Central memory CD8-positive, alpha-beta T cell (primary cell): ENCODE data around the gene STAB2.

Source experiments
- ATAC-seq: fragments of 150-1000 bp; cut with Tn5 transposase; replicated peaks from 2 replicates; pipeline ENCODE4 v1.10.0; 2022; ENCODE audit warnings: mild to moderate bottlenecking, moderate FRiP score, moderate number of reproducible peaks; ENCODE audit not compliant: poor library complexity, severe bottlenecking; ENCODE audit errors: extremely low read depth
- DNase-seq, 2 donors: peaks; one replicate each; pipeline ENCODE4 v3.0.0; 2021; ENCODE audit warnings: low spot score in 2 of 2
- H3K27ac Mint-ChIP-seq: one replicate; pipeline ENCODE4 v1.8.0; 2022; ENCODE audit warnings: low read depth, mild to moderate bottlenecking, moderate library complexity, mixed read lengths
- H3K27me3 Mint-ChIP-seq: one replicate; pipeline ENCODE4 v1.8.0; 2022; ENCODE audit warnings: mixed read lengths
- H3K36me3 Mint-ChIP-seq: one replicate; pipeline ENCODE4 v1.8.0; 2022; ENCODE audit warnings: mild to moderate bottlenecking, moderate library complexity, mixed read lengths; ENCODE audit not compliant: insufficient read depth
- H3K4me1 Mint-ChIP-seq: one replicate; pipeline ENCODE4 v1.8.0; 2022; ENCODE audit warnings: mixed read lengths
- H3K4me3 Mint-ChIP-seq: one replicate; pipeline ENCODE4 v1.8.0; 2022; ENCODE audit warnings: mild to moderate bottlenecking, moderate library complexity, mixed read lengths
- H3K9me3 Mint-ChIP-seq: one replicate; pipeline ENCODE4 v1.8.0; 2022; ENCODE audit warnings: mixed read lengths

The STAB2 gene

DNA sequence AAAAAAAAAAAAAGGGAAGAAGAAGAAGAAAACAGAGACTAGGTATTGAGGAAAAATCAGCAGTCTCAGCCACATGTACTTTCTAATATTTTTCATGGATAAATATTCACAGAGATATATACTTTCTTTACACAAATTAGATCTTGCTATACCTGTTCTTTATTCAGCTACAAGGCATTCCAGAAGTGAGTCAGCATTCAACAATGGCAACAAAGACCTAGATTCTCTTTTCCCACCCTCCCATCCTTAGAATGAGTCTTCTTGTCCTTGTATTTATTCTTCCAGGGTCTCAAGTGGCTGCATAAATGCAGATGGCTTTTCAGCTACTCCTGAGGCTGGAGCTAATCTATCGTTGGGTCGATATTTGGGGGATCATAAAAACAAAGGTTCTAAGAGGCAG, 160.9 kb downstream of the STAB2 start:
- DNase-seq: no peak
- H3K27ac Mint-ChIP-seq: no peak overlapping the region
- peaks cover 33% of the 10 kb centered on the region for H3K27me3 Mint-ChIP-seq
- H3K9me3 Mint-ChIP-seq: no peaks in the 10 kb centered on the region
- H3K36me3 Mint-ChIP-seq: no peaks in the 10 kb centered on the region
- no peak overlapping the region for H3K4me3 Mint-ChIP-seq
- no peak for ATAC-seq
- no peaks in the 10 kb centered on the region for H3K4me1 Mint-ChIP-seq

DNA sequence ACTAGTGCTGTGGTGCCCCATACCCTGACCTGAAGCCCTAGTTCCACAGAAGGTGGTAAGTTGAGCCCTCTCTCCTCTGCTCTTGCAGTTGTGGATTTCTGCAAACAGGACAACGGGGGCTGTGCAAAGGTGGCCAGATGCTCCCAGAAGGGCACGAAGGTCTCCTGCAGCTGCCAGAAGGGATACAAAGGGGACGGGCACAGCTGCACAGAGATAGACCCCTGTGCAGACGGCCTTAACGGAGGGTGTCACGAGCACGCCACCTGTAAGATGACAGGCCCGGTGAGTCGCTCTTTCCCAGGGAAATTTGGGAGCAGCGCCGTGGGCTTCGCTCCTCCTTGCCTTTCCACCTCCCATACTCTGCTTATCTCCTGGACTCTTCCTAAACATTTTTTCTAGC, 161.8 kb downstream of the STAB2 start:
- no peaks in the 10 kb centered on the region for H3K9me3 Mint-ChIP-seq

DNA sequence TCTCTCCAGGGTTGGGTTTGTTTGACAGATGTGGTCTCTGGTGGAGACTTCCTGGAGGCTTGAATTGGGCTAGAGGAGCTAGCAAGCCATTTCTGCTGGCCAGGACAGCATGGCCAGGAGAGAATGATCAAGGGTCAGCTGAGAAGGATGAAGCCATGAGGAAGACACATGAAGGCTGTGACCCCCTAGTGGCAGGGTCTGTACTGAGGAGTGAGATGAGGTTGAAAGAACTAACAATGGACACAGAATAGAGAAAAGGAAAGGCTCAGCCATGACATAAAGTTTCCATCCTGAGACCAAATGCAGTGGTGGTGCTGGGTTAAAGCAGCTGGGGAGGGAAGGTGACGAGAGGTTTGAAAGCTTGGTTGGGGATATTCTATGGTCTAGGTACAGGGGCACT, 164.1 kb downstream of the STAB2 start:
- no peak overlapping the region for H3K4me3 Mint-ChIP-seq
- H3K27ac Mint-ChIP-seq: no peak overlapping the region
- no peaks in the 10 kb centered on the region for H3K36me3 Mint-ChIP-seq
- H3K27me3 Mint-ChIP-seq: peaks cover 32% of the 10 kb centered on the region
- no peak for ATAC-seq
- H3K9me3 Mint-ChIP-seq: no peaks in the 10 kb centered on the region
- DNase-seq: no peak
- no peaks in the 10 kb centered on the region for H3K4me1 Mint-ChIP-seq

More for the DNA sequence above, 161.8 kb downstream of the STAB2 start:
- Mint-ChIP-seq H3K4me3 (no peak overlapping the region), H3K27me3 (peaks cover 33% of the 10 kb centered on the region), H3K4me1 (no peaks in the 10 kb centered on the region), H3K27ac (no peak overlapping the region), H3K36me3 (no peaks in the 10 kb centered on the region)
- ATAC-seq (no peak), DNase-seq (no peak)

DNA sequence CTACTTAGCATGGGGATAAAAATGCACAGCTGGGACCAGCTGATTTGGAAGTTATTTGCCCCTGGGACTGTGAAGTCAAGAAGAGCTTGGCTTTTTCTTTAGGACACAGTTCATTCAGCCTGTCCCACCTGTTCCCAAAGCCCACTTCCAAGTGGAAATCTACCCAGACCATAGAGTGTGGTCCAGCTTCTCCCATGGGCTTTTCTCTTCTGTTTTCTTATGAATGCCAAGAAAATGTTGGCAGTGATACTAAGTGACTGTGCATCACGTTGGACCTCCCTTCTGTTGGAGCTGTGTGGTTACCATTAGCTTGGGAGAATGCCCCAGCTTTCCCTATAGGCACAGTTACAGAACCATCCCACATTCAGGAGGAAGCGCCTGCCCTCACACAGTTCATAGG, 164.5 kb downstream of the STAB2 start:
- peaks cover 28% of the 10 kb centered on the region for H3K27me3 Mint-ChIP-seq
- H3K9me3 Mint-ChIP-seq: no peaks in the 10 kb centered on the region
- no peaks in the 10 kb centered on the region for H3K36me3 Mint-ChIP-seq
- no peak for DNase-seq
- no peak for ATAC-seq
- H3K4me3 Mint-ChIP-seq: no peak overlapping the region
- no peak overlapping the region for H3K27ac Mint-ChIP-seq
- no peaks in the 10 kb centered on the region for H3K4me1 Mint-ChIP-seq

DNA sequence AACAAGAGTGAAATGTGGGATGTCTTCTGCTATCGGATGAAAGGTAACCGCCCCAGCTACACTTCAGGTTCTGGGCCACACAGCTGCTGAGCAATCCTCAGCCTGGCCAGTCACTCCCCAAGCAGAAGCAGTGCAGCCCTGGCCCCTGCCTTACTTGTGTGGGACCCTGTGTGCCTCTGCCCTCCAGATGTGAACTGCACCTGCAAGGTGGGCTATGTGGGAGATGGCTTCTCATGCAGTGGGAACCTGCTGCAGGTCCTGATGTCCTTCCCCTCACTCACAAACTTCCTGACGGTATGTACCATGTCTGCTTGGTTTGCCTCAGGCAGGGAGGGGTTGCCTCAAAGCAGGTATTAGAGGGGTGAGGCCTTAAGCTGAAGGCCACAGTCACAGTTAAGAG, 168.4 kb downstream of the STAB2 start:
- Mint-ChIP-seq H3K4me1 (no peaks in the 10 kb centered on the region), H3K27me3 (peaks cover 11% of the 10 kb centered on the region), H3K9me3 (no peaks in the 10 kb centered on the region), H3K27ac (no peak overlapping the region), H3K4me3 (no peak overlapping the region), H3K36me3 (no peaks in the 10 kb centered on the region)
- no peak for ATAC-seq
- DNase-seq: no peak

DNA sequence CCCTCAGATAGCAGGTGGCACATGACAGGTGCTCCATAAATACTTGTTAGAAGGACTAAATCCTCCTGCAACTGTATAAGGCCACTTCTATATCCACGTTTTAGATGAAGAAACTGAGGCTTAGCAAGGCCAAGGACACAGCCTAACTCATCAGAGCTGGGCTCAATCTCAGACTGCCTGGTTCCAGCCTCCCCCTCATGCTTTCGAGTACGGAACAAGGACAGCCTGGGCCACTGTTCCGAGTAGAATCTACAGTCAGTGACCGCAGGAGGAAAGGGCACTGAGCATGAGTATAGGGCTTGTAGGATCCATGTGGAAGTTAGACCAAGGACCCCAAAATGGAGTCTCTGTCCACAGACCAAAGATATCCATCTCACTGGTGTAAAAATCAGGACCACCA, 169.4 kb downstream of the STAB2 start:
- H3K4me1 Mint-ChIP-seq: no peaks in the 10 kb centered on the region

DNA sequence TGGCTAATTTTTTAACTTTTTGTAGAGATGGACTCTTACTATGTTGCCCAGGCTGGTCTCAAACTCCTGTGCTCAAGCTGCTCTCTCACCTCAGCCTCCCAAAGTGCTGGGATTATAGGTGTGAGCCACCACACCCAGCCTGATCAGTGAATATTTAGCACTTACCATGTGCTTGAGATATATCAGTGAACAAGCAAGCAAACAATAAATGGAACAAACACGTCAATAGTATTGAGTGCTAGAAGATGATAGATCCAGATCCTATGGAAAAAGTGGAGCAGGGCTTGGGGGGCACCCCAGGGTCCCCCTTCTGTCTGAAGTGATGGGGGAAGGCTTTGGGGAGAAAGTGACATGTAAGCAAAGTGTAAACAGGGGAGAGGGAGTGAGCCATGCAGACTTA, 170.2 kb downstream of the STAB2 start:
- no peaks in the 10 kb centered on the region for H3K36me3 Mint-ChIP-seq
- DNase-seq (no peak), ATAC-seq (no peak)
- no peaks in the 10 kb centered on the region for H3K9me3 Mint-ChIP-seq
- no peaks in the 10 kb centered on the region for H3K27me3 Mint-ChIP-seq
- no peak overlapping the region for H3K27ac Mint-ChIP-seq
- H3K4me3 Mint-ChIP-seq: no peak overlapping the region
- H3K4me1 Mint-ChIP-seq: no peaks in the 10 kb centered on the region

More for the DNA sequence above, 169.4 kb downstream of the STAB2 start:
- no peak for DNase-seq
- Mint-ChIP-seq H3K27ac (no peak overlapping the region), H3K9me3 (no peaks in the 10 kb centered on the region), H3K27me3 (peaks cover under 1% of the 10 kb centered on the region), H3K36me3 (no peaks in the 10 kb centered on the region), H3K4me3 (no peak overlapping the region)
- ATAC-seq: no peak

DNA sequence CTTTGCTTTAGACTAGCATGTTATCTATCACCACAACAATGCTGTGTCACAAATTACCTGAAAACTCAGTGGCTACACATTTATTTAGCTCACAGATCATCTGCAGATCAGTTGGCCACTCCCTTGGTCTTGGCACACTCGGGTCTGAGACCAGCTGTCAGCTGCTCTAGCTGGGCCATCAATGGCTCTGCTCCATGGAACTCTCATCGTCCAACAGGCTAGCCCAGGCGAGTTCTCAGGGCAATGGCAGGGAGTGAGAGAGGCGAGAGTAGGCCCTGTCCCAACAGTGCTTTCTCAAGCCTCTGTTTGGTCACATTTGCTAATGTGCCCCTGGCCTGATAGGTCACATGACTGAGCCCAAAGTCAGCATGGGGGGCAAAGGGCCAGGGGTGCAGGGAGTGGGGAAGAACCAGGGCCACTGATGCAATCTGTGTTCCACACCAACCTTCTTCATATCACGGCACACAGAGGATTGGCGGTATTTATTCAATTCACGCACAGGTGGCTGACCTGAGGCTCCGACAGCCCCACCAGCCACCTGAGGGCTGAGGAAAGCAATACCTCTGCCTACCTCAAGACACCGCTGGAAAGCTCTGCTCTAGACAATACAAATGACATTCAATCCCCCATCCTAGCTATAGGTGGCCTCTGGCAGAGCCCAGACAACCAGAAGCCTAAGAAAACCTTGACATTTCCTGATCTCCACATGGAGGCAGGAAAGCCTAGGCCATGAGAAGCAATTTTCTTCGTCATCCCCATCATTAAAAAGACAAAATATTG, 171.4 kb downstream of the STAB2 start:
- Mint-ChIP-seq H3K27me3 (no peaks in the 10 kb centered on the region), H3K27ac (no peak overlapping the region), H3K9me3 (no peaks in the 10 kb centered on the region), H3K36me3 (no peaks in the 10 kb centered on the region), H3K4me1 (no peaks in the 10 kb centered on the region), H3K4me3 (no peak overlapping the region)
- no peak for ATAC-seq
- no peak for DNase-seq

DNA sequence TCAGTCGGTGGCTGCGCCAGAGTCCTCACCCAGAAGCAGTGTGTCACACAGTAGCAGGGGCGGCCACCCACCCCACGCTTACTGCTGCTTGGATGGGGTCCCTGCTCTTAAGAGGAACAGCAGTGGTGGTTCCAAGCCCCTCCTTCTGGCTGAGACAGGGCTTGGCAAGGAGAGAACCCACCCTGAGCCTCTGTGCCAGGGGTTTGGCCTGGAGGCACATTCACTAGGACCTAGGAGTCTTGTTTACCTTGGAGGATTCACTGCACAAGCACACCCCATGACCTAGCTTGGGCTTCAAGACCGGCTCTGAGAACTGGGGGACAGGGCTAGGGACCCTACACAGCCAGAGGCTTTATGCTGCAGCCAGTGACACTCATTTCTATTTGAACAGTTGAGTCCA, 175.4 kb downstream of the STAB2 start:
- H3K27me3 Mint-ChIP-seq: no peaks in the 10 kb centered on the region
- no peak for ATAC-seq
- peaks cover 1% of the 10 kb centered on the region for H3K36me3 Mint-ChIP-seq
- no peak overlapping the region for H3K4me3 Mint-ChIP-seq
- H3K9me3 Mint-ChIP-seq: no peaks in the 10 kb centered on the region
- no peak overlapping the region for H3K27ac Mint-ChIP-seq
- DNase-seq: no peak
- H3K4me1 Mint-ChIP-seq: no peaks in the 10 kb centered on the region

DNA sequence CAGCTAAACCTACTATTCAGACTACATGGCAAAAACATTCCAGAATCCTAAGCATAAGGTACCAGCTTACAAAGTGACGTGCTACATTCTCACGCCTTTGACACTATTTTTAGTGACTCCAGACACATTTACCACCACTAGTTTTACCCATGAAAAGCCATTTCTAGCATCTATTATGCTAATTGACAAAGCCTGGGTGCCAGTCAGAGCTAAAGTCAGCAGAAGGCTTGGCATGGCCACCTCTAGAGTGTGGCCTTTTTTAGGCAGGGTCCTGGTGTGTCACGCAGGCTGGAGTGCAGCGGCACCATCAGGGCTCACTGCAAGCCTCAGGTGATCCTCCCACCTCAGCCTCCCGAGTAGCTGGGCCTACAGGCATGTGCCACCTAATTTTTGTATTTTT, 178.2 kb downstream of the STAB2 start:
- no peak for DNase-seq
- peaks cover 1% of the 10 kb centered on the region for H3K36me3 Mint-ChIP-seq
- no peaks in the 10 kb centered on the region for H3K4me1 Mint-ChIP-seq
- H3K27ac Mint-ChIP-seq: no peak overlapping the region
- no peak for ATAC-seq
- H3K9me3 Mint-ChIP-seq: no peaks in the 10 kb centered on the region
- H3K27me3 Mint-ChIP-seq: no peaks in the 10 kb centered on the region
- H3K4me3 Mint-ChIP-seq: no peak overlapping the region

DNA sequence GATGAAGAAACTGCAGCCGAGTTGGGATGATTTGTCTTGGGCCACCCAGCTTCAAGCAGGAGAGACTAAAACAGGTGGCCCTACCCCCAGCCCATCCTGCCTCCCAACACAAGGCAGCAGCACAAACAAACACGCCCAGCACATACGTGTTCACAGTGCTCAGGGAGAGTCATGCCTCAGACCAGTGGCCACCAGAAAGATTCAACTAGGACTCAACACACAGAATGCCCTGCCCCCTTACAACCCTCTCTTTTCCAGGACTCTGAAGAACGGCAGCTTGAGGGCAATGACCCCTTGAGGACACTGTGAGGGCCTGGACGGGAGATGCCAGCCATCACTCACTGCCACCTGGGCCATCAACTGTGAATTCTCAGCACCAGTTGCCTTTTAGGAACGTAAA, 179.0 kb downstream of the STAB2 start:
- DNase-seq (no peak), ATAC-seq (no peak)
- H3K27me3 Mint-ChIP-seq: no peaks in the 10 kb centered on the region
- H3K4me3 Mint-ChIP-seq: no peak overlapping the region
- H3K4me1 Mint-ChIP-seq: no peaks in the 10 kb centered on the region
- no peaks in the 10 kb centered on the region for H3K9me3 Mint-ChIP-seq
- H3K36me3 Mint-ChIP-seq: peaks cover 1% of the 10 kb centered on the region
- H3K27ac Mint-ChIP-seq: no peak overlapping the region

DNA sequence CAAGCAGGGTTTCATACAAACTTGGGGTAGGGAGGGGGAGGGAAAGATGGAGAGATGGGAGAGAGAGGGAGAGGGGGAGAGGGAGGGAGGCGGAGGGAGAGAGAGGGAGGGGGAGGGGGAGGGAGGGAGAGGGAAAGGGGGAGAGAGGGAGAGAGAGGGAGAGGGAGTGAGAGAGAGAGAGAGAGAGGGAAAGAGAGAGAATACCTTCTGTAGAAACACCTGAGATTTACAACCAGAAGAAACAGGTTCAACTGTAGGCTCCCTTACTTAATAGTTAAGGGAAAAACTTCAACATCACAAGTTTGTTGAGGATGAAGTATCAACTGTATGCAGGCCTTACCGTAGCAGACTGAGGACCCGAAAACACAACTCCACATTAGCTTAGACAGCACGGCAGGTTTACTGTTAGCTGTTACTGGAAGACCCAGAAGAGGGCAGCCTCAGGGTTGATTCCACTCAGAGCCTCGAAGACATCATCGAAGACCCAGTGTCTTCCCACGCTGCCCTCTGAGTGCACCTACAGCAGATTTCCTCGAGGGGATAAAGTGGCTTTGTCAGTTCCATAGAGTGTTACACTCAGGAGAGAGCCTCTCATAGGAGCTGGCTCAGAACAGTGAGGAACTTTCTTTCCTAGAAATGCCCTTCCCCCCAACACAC, 181.5 kb downstream of the STAB2 start:
- Mint-ChIP-seq H3K9me3 (no peaks in the 10 kb centered on the region), H3K36me3 (peaks cover 1% of the 10 kb centered on the region), H3K4me1 (no peaks in the 10 kb centered on the region)

DNA sequence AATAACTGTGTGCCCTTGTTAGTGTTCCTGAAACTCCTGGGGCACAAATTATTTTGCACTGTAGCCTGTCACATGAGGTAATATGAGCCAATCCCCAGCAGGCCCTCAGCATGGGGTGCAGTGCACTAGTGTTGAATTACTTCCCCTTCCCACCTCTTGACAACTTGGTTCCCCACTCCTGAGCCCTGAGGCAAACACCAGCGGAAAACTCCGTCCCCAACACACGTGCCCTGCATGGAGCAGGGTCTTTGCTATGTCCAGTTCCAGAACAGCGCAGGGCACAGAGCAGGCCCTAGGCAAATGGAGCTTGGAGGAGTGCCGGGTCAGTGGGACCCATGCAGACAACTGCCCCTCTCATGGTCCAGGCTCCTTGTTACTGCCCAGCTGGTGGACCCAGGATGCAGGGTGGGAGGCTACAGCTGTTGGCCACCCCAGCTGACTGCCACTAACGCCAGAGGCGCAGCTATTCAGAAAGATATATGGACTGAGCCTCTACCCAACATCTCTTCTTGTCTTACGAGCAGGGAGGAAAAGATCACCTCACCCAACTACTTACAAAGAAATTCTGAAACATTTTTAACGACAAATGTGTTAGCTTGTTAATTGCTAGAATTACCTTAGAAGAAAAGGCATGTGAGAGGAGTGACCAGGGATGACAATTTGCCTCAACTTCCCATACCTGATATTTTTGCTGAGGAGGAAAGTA, 182.3 kb downstream of the STAB2 start:
- Mint-ChIP-seq H3K4me1 (no peaks in the 10 kb centered on the region), H3K4me3 (no peak overlapping the region), H3K27me3 (no peaks in the 10 kb centered on the region), H3K9me3 (no peaks in the 10 kb centered on the region), H3K27ac (no peak overlapping the region), H3K36me3 (peaks cover 1% of the 10 kb centered on the region)
- no peak for DNase-seq
- no peak for ATAC-seq

More for the DNA sequence above, 181.5 kb downstream of the STAB2 start:
- DNase-seq: no peak
- Mint-ChIP-seq H3K27ac (no peak overlapping the region), H3K4me3 (no peak overlapping the region), H3K27me3 (no peaks in the 10 kb centered on the region)
- no peak for ATAC-seq
